Stimulated activated CD4-positive, alpha-beta T cell treated with anti-CD3 and anti-CD28 coated beads, TNF-alpha, amount 100 ng/mL, for 24 hours (primary cell): ENCODE measurements around the gene SPINK1.
"Not testable (repeated sequence)": the region's sequence is repeated elsewhere in the genome, so short reads cannot be mapped to it uniquely, and the experiment has no call there.

Source experiments
- DNase-seq, 3 experiments: peaks; one replicate each; pipeline ENCODE4 v3.0.0-alpha.2; 2020; ENCODE audit warnings: low read depth in 3 of 3

The SPINK1 gene

GRCh38 chr5:147854894-147855773, 23.7 kb upstream of the SPINK1 start:
- DNase-seq = no peak

- no peak for DNase-seq
Measured at GRCh38 chr5:147854331-147854730, 22.9 kb upstream of the SPINK1 start.

- no peak for DNase-seq
Measured at GRCh38 chr5:147853372-147853987, 22.0 kb upstream of the SPINK1 start.

GRCh38 chr5:147852365-147852764, 20.9 kb upstream of the SPINK1 start:
- no peak for DNase-seq

GRCh38 chr5:147851578-147851977, 20.1 kb upstream of the SPINK1 start:
- no peak for DNase-seq

GRCh38 chr5:147849226-147849625, 17.8 kb upstream of the SPINK1 start:
- DNase-seq = no peak

- no peak for DNase-seq
Measured at GRCh38 chr5:147845618-147846017, 14.1 kb upstream of the SPINK1 start.

- DNase-seq = no peak
Measured at GRCh38 chr5:147844846-147845245, 13.4 kb upstream of the SPINK1 start.

- no peak for DNase-seq
Measured at GRCh38 chr5:147842869-147843268, 11.4 kb upstream of the SPINK1 start.

GRCh38 chr5:147836439-147836838, 5.0 kb upstream of the SPINK1 start:
- no peak for DNase-seq

GRCh38 chr5:147835386-147835798, 3.9 kb upstream of the SPINK1 start:
- DNase-seq = no peak

- no peak for DNase-seq
Measured at GRCh38 chr5:147832541-147832940, 1.1 kb upstream of the SPINK1 start.

- no peak for DNase-seq
Measured at GRCh38 chr5:147830035-147830434, 1.4 kb downstream of the SPINK1 start.

GRCh38 chr5:147827017-147827416, 4.5 kb downstream of the SPINK1 start:
- DNase-seq = not testable (repeated sequence)

GRCh38 chr5:147826361-147826760, 5.1 kb downstream of the SPINK1 start:
- no peak for DNase-seq

- peak in 2 of 3 experiments; percentile 14 to 22 for DNase-seq
Measured at GRCh38 chr5:147822686-147823491, 8.6 kb downstream of the SPINK1 start.

- not testable (repeated sequence) for DNase-seq
Measured at GRCh38 chr5:147822222-147822621, 9.2 kb downstream of the SPINK1 start.

GRCh38 chr5:147821766-147822165, 9.7 kb downstream of the SPINK1 start:
- DNase-seq = no peak

- no peak for DNase-seq
Measured at GRCh38 chr5:147819261-147819770, 12.2 kb downstream of the SPINK1 start.

GRCh38 chr5:147818290-147818689, 13.2 kb downstream of the SPINK1 start:
- no peak for DNase-seq

GRCh38 chr5:147813696-147814095, 17.8 kb downstream of the SPINK1 start:
- DNase-seq = no peak
